Measurements from ENCODE around the gene CNPY1. TPM values are rescaled to one million over a fixed set of nuclear protein-coding genes. Genes with fewer than 3 reads are reported as not detected.

The CNPY1 gene
- total RNA-seq = not detected

DNA sequence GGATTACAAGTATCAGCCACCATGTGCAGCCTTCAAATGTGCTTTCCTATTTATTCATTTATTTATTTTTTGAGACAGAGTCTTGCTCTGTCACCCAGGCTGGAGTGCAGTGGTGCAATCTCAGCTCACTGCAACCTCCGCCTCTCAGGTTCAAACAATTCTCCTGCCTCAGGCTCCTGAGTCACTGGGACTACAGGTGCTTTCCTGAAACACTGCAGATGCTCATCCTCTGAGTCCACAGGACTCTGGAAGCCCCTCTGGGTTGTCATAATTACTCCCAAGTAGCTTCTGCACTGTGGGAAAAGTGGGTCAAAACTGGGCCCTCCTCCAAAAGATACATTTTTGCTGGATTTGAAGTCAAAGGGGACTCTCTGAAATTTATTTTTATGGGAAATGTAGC is at the start of gene CNPY1:
Gene CNPY1, minus strand, starts transcription at position 111 of the 400 bp plus-strand sequence. CDS start 630 bp downstream, outside the sequence.

DNA sequence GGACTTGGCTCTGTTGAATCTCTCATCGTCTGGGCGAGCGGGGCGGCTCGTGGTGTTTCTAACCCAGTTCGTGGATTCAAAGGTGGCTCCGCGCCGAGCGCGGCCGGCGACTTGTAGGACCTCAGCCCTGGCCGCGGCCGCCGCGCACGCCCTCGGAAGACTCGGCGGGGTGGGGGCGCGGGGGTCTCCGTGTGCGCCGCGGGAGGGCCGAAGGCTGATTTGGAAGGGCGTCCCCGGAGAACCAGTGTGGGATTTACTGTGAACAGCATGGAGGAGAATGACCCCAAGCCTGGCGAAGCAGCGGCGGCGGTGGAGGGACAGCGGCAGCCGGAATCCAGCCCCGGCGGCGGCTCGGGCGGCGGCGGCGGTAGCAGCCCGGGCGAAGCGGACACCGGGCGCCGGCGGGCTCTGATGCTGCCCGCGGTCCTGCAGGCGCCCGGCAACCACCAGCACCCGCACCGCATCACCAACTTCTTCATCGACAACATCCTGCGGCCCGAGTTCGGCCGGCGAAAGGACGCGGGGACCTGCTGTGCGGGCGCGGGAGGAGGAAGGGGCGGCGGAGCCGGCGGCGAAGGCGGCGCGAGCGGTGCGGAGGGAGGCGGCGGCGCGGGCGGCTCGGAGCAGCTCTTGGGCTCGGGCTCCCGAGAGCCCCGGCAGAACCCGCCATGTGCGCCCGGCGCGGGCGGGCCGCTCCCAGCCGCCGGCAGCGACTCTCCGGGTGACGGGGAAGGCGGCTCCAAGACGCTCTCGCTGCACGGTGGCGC is 88.1 kb downstream of the CNPY1 start, which contains the start of gene EN2:
Gene EN2, plus strand, starts transcription at position 19 of the 767 bp plus-strand sequence. Its CDS starts 249 bp downstream, at position 268.

Other genes starting within 250 kb of the CNPY1 start
- 106 TPM for gene INSIG1, start 248.7 kb downstream of the CNPY1 start, total RNA-seq
- not detected for gene EN2, start 88.4 kb downstream of the CNPY1 start, total RNA-seq
- gene RBM33, start 98.1 kb upstream of the CNPY1 start, total RNA-seq = 93.9 TPM